ENCODE results near the gene CACNA1F. TPM values are rescaled to one million over a fixed set of nuclear protein-coding genes. Genes with fewer than 3 reads are reported as not detected.

CACNA1F gene
- total RNA-seq, 2 experiments from 2014 or later, result not detected

GRCh38 chrX:49214416-49214815, 18.7 kb downstream of the CACNA1F start:
- no peak overlapping the region for H3K27ac ChIP-seq (ENCODE audit: low read depth, low read length, poor library complexity, severe bottlenecking)
- CTCF ChIA-PET (ENCODE audit: unreplicated experiment), result no interaction called here
- BruUV-seq (replicated peaks), result no TSS peak

GRCh38 chrX:49212861-49213260, 20.3 kb downstream of the CACNA1F start:
- Histone ChIP-seq H3K4me3 (ENCODE audit: low read depth, low read length, poor library complexity, severe bottlenecking) (no peak overlapping the region), H3K4me1 (ENCODE audit: insufficient read depth, low read length, poor library complexity, severe bottlenecking) (no peaks in the 10 kb centered on the region), H3K9me2 (ENCODE audit: insufficient read depth, low read length) (no peaks in the 10 kb centered on the region), H3K4me2 (ENCODE audit: low read length) (no peak overlapping the region), H3K79me2 (ENCODE audit: insufficient read depth, low read depth, low read length) (no peaks in the 10 kb centered on the region), H4K20me1 (ENCODE audit: insufficient read depth, low read length) (no peaks in the 10 kb centered on the region), H3K9me3 (ENCODE audit: low read length) (no peaks in the 10 kb centered on the region), H3K36me3 (ENCODE audit: insufficient read depth, low read length) (no peaks in the 10 kb centered on the region), H2AFZ (ENCODE audit: low read length) (no peak overlapping the region), H3K27ac (ENCODE audit: low read depth, low read length, poor library complexity, severe bottlenecking) (no peak overlapping the region)
- no peak for DNase-seq (ENCODE audit: low spot score)
- intact Hi-C loops (cut with micrococcal nuclease; ENCODE audit: unreplicated experiment), result no loop called here
- no TSS peak for BruUV-seq (replicated peaks)
- TF ChIP-seq EZH2phosphoT487 (IDR thresholded peaks at IDR 0.05; ENCODE audit: borderline replicate concordance, low read depth, low read length), result no peak
- no peak for TF ChIP-seq CTCF (conservative IDR thresholded peaks at IDR 0.05; ENCODE audit: low read length)
- POLR2A ChIA-PET, result no interaction called here
- CTCF ChIA-PET (ENCODE audit: unreplicated experiment), result no interaction called here

More at GRCh38 chrX:49214416-49214815, 18.7 kb downstream of the CACNA1F start:
- POLR2A ChIA-PET, result no interaction called here
- Histone ChIP-seq H3K4me3 (ENCODE audit: low read depth, low read length, poor library complexity, severe bottlenecking) (no peak overlapping the region), H2AFZ (ENCODE audit: low read length) (no peak overlapping the region), H3K79me2 (ENCODE audit: insufficient read depth, low read depth, low read length) (no peaks in the 10 kb centered on the region), H3K36me3 (ENCODE audit: insufficient read depth, low read length) (no peaks in the 10 kb centered on the region), H3K9me2 (ENCODE audit: insufficient read depth, low read length) (no peaks in the 10 kb centered on the region), H4K20me1 (ENCODE audit: insufficient read depth, low read length) (no peaks in the 10 kb centered on the region), H3K4me2 (ENCODE audit: low read length) (no peak overlapping the region), H3K9me3 (ENCODE audit: low read length) (no peaks in the 10 kb centered on the region), H3K4me1 (ENCODE audit: insufficient read depth, low read length, poor library complexity, severe bottlenecking) (no peaks in the 10 kb centered on the region)
- intact Hi-C loops (cut with micrococcal nuclease; ENCODE audit: unreplicated experiment), result no loop called here
- TF ChIP-seq EZH2phosphoT487 (IDR thresholded peaks at IDR 0.05; ENCODE audit: borderline replicate concordance, low read depth, low read length) (no peak), CTCF (conservative IDR thresholded peaks at IDR 0.05; ENCODE audit: low read length) (no peak)
- DNase-seq (ENCODE audit: low spot score), result no peak

- no TSS peak for BruUV-seq (replicated peaks)
- TF ChIP-seq EZH2phosphoT487 (IDR thresholded peaks at IDR 0.05; ENCODE audit: borderline replicate concordance, low read depth, low read length), result no peak
- no peak for TF ChIP-seq CTCF (conservative IDR thresholded peaks at IDR 0.05; ENCODE audit: low read length)
- Histone ChIP-seq H3K9me3 (ENCODE audit: low read length) (no peaks in the 10 kb centered on the region), H3K79me2 (ENCODE audit: insufficient read depth, low read depth, low read length) (no peaks in the 10 kb centered on the region), H3K4me2 (ENCODE audit: low read length) (no peak overlapping the region), H3K9me2 (ENCODE audit: insufficient read depth, low read length) (no peaks in the 10 kb centered on the region), H4K20me1 (ENCODE audit: insufficient read depth, low read length) (no peaks in the 10 kb centered on the region), H3K27ac (ENCODE audit: low read depth, low read length, poor library complexity, severe bottlenecking) (no peak overlapping the region), H3K4me1 (ENCODE audit: insufficient read depth, low read length, poor library complexity, severe bottlenecking) (no peaks in the 10 kb centered on the region), H2AFZ (ENCODE audit: low read length) (no peak overlapping the region), H3K4me3 (ENCODE audit: low read depth, low read length, poor library complexity, severe bottlenecking) (no peak overlapping the region), H3K36me3 (ENCODE audit: insufficient read depth, low read length) (no peaks in the 10 kb centered on the region)
- ChIA-PET POLR2A (no interaction called here), CTCF (ENCODE audit: unreplicated experiment) (no interaction called here)
- intact Hi-C loops (cut with micrococcal nuclease; ENCODE audit: unreplicated experiment), result no loop called here
- no peak for DNase-seq (ENCODE audit: low spot score)
These were observed 20.9 kb downstream of the CACNA1F start for GRCh38 chrX:49212209-49212608.

Data from OCI-LY7 (cell line).